T-helper 2 cell treated with Interferon-gamma antibody and Interleukin-4, amounts not matched to agents 100 ng/mL and 5 ng/mL, for 36 hours (primary cell): ENCODE measurements around the gene FCSK. TPM values are rescaled to one million over a fixed set of nuclear protein-coding genes. Genes with fewer than 3 reads are reported as not detected.
"Not testable (repeated sequence)": the region's sequence is repeated elsewhere in the genome, so short reads cannot be mapped to it uniquely, and the experiment has no call there.

Experiments
- intact Hi-C: fragments of 100-400 bp; cut with micrococcal nuclease; formaldehyde crosslinking; loops from one replicate; pipeline ENCODE4 v1.15.1; 2023
- total RNA-seq: library from RNA; stranded (reverse); gene quantifications from 2 replicates; pipeline ENCODE4 v1.2.3, GENCODE V29; 2022

The FCSK gene
- total RNA-seq, result 18.2 and 22.1 TPM in 2 replicates

- intact Hi-C loops, result loop anchor here (1.0 to 5.0 kb wide), 4 partner anchors 15 to 73 kb away; partner anchors contain the start of genes COG4, SF3B3 and ST3GAL2
Observed at GRCh38 chr16:70454222-70455034, at the start of gene FCSK. Gene FCSK (plus strand): TSS chr16:70454595. CDS start chr16:70463191, 8,596 bp downstream.

GRCh38 chr16:70406104-70406503 is 48.3 kb upstream of the FCSK start:
- intact Hi-C loops, result not testable (repeated sequence)

- intact Hi-C loops, result no loop called here
Observed at GRCh38 chr16:70407811-70408274, 46.6 kb upstream of the FCSK start.

- intact Hi-C loops, result no loop called here
Observed at GRCh38 chr16:70410734-70411133, 43.7 kb upstream of the FCSK start.

GRCh38 chr16:70412385-70412784 is 42.0 kb upstream of the FCSK start:
- intact Hi-C loops, result no loop called here

GRCh38 chr16:70413572-70413971 is 40.8 kb upstream of the FCSK start:
- intact Hi-C loops, result not testable (repeated sequence)

GRCh38 chr16:70416748-70417616 is 37.4 kb upstream of the FCSK start:
- intact Hi-C loops, result no loop called here

GRCh38 chr16:70417661-70418060 is 36.7 kb upstream of the FCSK start:
- intact Hi-C loops, result no loop called here

GRCh38 chr16:70418274-70418992 is 36.0 kb upstream of the FCSK start:
- intact Hi-C loops, result no loop called here

GRCh38 chr16:70418993-70419318 is 35.4 kb upstream of the FCSK start:
- intact Hi-C loops, result no loop called here

GRCh38 chr16:70419384-70420327 is 34.7 kb upstream of the FCSK start:
- intact Hi-C loops, result no loop called here

- intact Hi-C loops, result no loop called here
Observed at GRCh38 chr16:70421014-70421413, 33.4 kb upstream of the FCSK start.

- intact Hi-C loops, result no loop called here
Observed at GRCh38 chr16:70421473-70422311, 32.7 kb upstream of the FCSK start.

- intact Hi-C loops, result no loop called here
Observed at GRCh38 chr16:70422543-70422942, 31.9 kb upstream of the FCSK start.

- intact Hi-C loops, result no loop called here
Observed at GRCh38 chr16:70427786-70428177, 26.6 kb upstream of the FCSK start.

GRCh38 chr16:70428178-70428998 is 26.0 kb upstream of the FCSK start:
- intact Hi-C loops, result no loop called here

GRCh38 chr16:70429888-70430666 is 24.3 kb upstream of the FCSK start:
- intact Hi-C loops, result loop anchor here (2.0 to 10.0 kb wide), 2 partner anchors 49 to 95 kb away; partner anchors contain the start of genes COG4 and SF3B3
